Measurements from ENCODE around the gene HSPB6.

- TF ChIP-seq CTCF (IDR thresholded peaks at IDR 0.05) (no peak), POLR2A (IDR thresholded peaks at IDR 0.05) (no peak), EP300 (IDR thresholded peaks at IDR 0.05) (no peak)
Observed at GRCh38 chr19:35708391-35708790, 48.4 kb downstream of the HSPB6 start.

Data from ovary (tissue), 3 donors.